ENCODE data around the gene PLEKHG5.

- no peak for TF ChIP-seq CTCF (IDR thresholded peaks at IDR 0.05; ENCODE audit: low read depth, low read length)
- no peak for TF ChIP-seq EZH2phosphoT487 (IDR thresholded peaks at IDR 0.05; ENCODE audit: low read depth)
Observed at GRCh38 chr1:6499296-6499695, 7.8 kb upstream of the PLEKHG5 start.
